ENCODE data around the gene NFAM1. TPM values are rescaled to one million over a fixed set of nuclear protein-coding genes. Genes with fewer than 3 reads are reported as not detected.

The NFAM1 gene
- total RNA-seq, 2 donors from 2014 or later: 0.15 to 0.40 TPM

DNA sequence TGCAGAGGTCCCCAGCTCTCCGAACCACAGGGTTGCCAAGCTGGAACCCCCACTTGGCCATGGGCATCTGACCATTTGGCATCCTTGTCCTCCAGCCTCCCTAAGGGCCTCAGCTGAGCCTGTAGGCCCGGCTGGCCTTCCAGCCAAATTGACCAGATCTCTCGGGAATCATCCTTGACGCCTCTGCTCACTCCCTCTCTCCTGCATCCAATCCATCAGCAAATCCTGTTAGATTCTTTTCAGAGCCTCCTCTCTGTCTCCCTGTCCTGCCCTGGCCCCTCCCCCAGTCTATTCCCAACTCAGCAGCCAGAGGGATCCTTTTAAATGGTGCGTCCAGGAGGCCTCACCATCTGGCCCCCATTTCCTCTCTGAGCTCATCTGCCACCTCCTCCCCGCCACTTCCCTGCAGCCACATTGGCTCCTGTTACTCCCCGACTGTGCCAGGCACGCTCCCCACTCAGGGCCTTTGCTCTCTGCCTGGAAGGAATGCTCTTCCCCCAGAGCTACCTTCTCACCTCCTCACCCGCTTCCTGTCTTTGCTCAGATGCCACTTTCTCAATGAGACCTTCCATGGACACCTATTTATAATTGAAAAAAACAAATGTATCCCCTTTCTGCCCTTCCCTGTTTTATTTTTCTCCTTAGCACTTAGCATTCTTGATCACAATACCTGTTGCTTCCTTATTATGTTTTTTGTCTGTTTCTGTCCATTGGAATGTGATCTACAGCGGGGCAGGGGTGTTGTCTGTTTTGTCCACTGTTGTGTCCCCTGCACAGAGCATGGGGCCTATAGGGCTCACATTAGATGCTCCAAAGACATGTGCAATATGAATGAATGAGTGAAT, 78.1 kb downstream of the NFAM1 start:
- no peak for ATAC-seq (replicated peaks)
- H3K4me1 Mint-ChIP-seq: no peaks in the 10 kb centered on the region
- H3K27me3 Mint-ChIP-seq: no peaks in the 10 kb centered on the region
- H3K9me3 Mint-ChIP-seq: no peaks in the 10 kb centered on the region
- no peaks in the 10 kb centered on the region for H3K36me3 Mint-ChIP-seq (ENCODE audit: low read depth)
- no peak overlapping the region for H3K27ac Mint-ChIP-seq
- H3K4me3 Mint-ChIP-seq: no peak overlapping the region

DNA sequence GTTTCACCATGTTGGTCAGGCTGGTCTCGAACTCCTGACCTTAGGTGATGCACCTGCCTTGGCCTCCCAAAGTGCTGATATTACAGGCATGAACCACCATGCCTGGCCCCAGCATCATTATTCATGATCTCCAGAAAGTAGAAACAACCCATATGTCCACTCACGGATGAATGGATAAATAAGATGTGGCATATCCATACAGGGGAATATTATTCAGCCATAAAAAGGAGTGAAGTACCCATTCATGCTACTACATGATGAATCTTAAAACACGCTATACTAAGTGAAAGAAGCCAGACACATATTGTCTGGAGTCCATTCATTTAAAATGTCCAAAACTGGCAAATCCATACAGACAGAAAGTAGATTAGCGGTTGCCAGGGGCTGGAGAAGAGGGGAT, 81.8 kb downstream of the NFAM1 start:
- no peaks in the 10 kb centered on the region for H3K4me1 Mint-ChIP-seq
- ATAC-seq (replicated peaks): no peak
- no peak overlapping the region for H3K27ac Mint-ChIP-seq
- H3K36me3 Mint-ChIP-seq (ENCODE audit: low read depth): no peaks in the 10 kb centered on the region
- no peaks in the 10 kb centered on the region for H3K9me3 Mint-ChIP-seq
- no peaks in the 10 kb centered on the region for H3K27me3 Mint-ChIP-seq
- H3K4me3 Mint-ChIP-seq: no peak overlapping the region

DNA sequence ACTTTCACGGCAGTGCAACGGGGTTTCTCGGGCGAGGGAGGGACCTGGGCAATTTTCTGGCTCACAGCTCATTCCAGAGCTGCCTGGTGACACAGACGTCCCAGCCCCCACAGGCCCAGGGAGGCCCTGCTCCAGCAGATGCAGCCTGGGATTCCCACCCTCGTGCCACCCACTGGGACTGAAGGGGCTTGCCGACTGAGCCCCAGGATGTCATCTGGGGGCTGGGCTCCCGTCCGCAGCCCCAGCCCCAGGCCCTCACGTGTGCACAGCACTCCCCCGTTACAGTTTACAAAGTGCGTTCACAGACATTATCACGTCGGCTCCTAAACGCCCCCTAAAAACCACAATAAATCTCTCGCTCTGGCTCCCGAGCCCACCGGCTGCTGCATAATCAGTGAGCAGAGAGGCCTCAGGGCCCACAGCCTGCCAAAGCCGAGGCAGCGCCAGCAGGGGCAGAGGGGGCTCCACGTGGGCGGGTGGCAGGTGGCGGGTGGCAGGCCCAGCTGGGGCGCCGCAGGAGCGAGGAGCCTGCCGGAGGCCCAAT, 84.8 kb downstream of the NFAM1 start:
- Mint-ChIP-seq H3K36me3 (ENCODE audit: low read depth) (no peaks in the 10 kb centered on the region), H3K4me1 (no peaks in the 10 kb centered on the region), H3K27me3 (no peaks in the 10 kb centered on the region), H3K9me3 (no peaks in the 10 kb centered on the region), H3K27ac (no peak overlapping the region), H3K4me3 (no peak overlapping the region)
- ATAC-seq (replicated peaks): no peak

DNA sequence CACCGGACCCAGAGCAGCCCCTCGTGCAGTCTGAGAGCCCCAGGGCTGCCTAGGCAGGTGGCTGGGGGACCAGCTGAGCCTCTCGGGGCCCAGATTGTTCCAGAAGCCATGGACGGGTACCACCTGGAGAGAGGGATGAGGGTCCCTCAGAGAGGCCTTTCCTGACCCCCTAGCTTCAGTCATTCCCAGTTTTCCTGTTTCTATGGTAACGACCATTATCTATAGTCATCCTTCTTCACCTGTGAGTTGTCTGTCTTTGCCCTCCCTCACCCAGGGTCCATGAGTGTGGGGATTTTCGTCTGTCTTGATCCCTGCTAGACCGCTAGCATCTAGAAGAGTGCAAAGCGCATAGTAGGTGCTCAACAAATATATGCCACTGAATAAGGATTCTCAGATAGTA, 85.5 kb downstream of the NFAM1 start:
- no peaks in the 10 kb centered on the region for H3K36me3 Mint-ChIP-seq (ENCODE audit: low read depth)
- peaks cover 4% of the 10 kb centered on the region for H3K4me1 Mint-ChIP-seq
- ATAC-seq (replicated peaks): no peak
- H3K4me3 Mint-ChIP-seq: no peak overlapping the region
- H3K27me3 Mint-ChIP-seq: no peaks in the 10 kb centered on the region
- no peak overlapping the region for H3K27ac Mint-ChIP-seq
- no peaks in the 10 kb centered on the region for H3K9me3 Mint-ChIP-seq

DNA sequence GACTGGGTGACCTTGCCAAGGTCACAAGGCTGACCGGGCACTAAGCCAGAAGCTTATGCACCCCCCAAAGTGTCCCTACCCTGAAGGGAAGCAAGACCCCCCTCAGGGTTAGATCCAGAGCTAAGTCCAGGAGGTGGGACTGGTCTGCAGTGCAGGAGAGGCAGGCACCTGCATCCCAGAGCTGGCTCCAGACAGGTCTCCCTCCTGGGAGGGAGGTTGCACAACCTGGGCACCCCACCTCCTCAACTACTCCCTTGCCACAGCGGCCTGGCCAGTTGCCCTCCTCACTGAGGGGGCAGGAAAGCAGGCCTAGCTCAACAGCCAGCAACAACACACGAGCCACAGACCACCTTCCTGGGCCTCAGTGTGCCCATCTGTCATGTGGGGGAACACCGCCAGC, 86.7 kb downstream of the NFAM1 start:
- no peaks in the 10 kb centered on the region for H3K27me3 Mint-ChIP-seq
- H3K4me1 Mint-ChIP-seq: peaks cover 4% of the 10 kb centered on the region
- H3K9me3 Mint-ChIP-seq: no peaks in the 10 kb centered on the region
- no peak overlapping the region for H3K27ac Mint-ChIP-seq
- no peaks in the 10 kb centered on the region for H3K36me3 Mint-ChIP-seq (ENCODE audit: low read depth)
- peak overlapping the region; percentile 40 for H3K4me3 Mint-ChIP-seq
- no peak for ATAC-seq (replicated peaks)

DNA sequence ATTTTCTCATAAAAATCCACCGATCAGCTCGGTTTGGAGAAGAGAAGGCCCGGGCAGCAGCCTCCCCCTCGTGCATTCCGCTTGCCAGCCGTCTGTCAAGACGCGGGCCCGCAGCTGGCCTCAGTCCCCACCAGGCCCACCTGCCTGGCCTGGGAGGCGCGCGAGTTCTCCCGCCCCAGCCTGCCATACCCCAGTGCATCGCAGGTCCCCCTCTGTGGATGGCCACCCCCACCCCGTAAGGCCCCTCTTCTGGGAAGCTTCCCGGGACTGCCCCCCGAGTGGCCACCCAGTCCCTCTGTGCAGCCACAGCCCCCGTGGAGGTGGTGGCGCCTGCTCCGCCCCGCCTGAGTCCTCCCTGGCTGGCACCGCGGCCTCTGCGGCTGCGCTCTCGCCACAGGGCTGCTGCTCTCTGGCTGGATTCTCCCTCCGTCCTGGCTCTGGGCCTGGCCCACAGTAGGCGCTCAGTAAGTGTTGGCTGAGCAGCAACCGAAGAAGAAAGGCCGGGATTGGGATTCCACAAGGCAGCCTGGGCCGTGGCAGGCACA, 87.8 kb downstream of the NFAM1 start:
- Mint-ChIP-seq H3K9me3 (no peaks in the 10 kb centered on the region), H3K4me1 (peaks cover 4% of the 10 kb centered on the region), H3K27ac (no peak overlapping the region), H3K36me3 (ENCODE audit: low read depth) (no peaks in the 10 kb centered on the region), H3K27me3 (no peaks in the 10 kb centered on the region), H3K4me3 (peak overlapping the region; percentile 40)
- no peak for ATAC-seq (replicated peaks)

DNA sequence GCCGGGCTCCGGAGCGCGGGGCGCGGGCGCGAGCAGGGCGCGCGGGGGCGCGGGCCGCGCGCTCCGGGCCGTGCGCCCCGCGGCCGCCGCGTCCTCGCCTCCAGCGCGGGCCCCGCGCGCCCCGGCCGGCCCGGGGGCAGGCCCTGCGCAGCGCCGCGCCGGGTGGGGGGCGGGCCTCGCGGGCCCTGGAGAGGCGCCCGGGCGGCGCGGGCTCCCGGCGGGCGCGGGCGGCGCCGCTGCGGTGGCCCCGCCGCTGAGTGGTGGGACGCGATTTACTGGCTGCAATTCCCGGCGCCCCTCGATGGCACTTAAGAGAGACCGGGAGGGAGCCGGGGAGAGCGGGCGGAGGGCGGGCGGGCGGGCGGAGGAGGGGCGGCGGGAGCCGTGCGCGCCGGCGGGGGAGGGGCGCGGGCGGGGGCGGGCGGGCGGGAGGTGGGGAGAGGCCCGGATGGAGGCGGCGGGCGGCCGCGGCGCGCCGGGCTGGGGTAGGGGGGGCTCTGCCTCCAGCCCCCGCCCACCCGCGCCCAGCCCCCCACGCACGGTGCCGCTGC, 88.6 kb downstream of the NFAM1 start:
- no peaks in the 10 kb centered on the region for H3K36me3 Mint-ChIP-seq (ENCODE audit: low read depth)
- no peaks in the 10 kb centered on the region for H3K27me3 Mint-ChIP-seq
- H3K4me3 Mint-ChIP-seq: no peak overlapping the region
- no peak overlapping the region for H3K27ac Mint-ChIP-seq
- peaks cover 4% of the 10 kb centered on the region for H3K4me1 Mint-ChIP-seq
- peak; percentile 78 for ATAC-seq (replicated peaks)
- H3K9me3 Mint-ChIP-seq: no peaks in the 10 kb centered on the region

DNA sequence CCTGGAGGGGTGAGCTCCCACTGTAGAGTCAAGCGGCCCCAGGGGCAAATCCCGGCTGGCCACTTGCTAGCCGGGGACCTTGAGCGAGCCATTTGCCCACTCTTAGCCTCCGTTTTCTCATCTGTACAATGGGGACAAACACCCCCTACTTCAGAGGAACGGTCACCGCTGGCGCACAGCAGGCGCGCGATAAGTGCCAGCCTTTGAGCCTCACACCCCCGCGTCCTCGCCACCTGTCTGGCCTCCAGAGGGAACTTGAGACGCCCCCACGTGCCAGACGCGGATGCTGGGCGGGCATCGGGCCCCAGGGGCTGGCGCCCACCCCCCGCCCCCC, 89.1 kb downstream of the NFAM1 start:
- H3K36me3 Mint-ChIP-seq (ENCODE audit: low read depth): no peaks in the 10 kb centered on the region
- H3K4me3 Mint-ChIP-seq: peak overlapping the region; percentile 48
- no peaks in the 10 kb centered on the region for H3K27me3 Mint-ChIP-seq
- no peaks in the 10 kb centered on the region for H3K9me3 Mint-ChIP-seq
- H3K4me1 Mint-ChIP-seq: peaks cover 4% of the 10 kb centered on the region
- peak; percentile 25 for ATAC-seq (replicated peaks)
- H3K27ac Mint-ChIP-seq: no peak overlapping the region

DNA sequence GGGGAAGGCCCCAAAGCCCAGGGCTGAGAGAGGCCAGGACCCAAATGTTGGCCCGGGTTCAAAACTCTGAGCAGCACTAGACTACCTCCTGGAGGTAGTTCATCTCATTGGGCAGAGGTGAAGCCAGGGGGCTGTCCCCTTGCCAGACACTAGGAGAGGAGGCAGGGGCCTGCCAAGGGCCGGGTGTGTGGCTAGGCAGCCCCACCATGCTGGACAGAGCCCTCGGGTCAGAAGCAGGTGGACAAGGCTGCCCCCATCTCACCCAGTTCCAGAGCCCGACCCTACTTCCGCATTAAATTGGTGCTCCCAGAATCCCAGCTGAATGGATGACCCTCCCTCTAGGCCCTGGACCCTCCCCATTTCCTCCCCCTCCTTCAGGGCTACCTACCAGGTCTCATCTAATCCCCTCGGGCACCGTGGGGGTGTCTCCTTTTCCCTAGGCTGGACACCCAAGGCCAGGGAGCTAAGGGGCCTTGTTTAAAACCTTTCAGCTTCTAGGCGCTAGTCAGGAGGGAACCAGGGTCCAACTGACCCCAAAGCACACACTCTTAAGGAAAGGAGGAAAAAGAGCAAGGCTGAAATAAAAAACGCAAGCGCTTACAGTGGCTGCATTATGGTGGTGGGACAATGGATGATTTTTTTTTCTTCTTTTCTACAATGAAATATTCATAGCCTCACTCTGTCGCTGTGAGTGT, 89.6 kb downstream of the NFAM1 start:
- ATAC-seq (replicated peaks): no peak
- no peaks in the 10 kb centered on the region for H3K9me3 Mint-ChIP-seq
- H3K27ac Mint-ChIP-seq: no peak overlapping the region
- no peaks in the 10 kb centered on the region for H3K27me3 Mint-ChIP-seq
- peaks cover 7% of the 10 kb centered on the region for H3K4me1 Mint-ChIP-seq
- peak overlapping the region; percentile 48 for H3K4me3 Mint-ChIP-seq
- H3K36me3 Mint-ChIP-seq (ENCODE audit: low read depth): no peaks in the 10 kb centered on the region

DNA sequence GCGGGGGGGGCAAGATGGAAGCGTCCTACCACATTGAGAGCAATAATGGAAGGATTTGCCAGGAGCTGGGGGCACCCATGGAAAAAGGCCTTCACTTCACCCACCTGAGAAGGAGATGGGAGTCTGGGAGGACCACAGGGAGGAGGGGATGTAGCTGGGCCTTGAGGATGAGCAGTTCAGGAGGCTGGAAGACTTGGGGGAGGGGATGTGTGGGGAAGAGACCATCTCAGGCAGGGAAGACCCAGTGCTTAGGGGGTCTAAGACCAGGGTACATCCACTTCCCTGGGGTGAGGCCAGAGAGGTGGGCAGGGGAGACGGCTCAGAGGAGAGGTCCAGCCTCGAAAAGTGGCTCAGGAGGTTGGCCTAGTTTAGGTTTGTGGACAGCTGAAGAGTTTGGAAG, 90.4 kb downstream of the NFAM1 start:
- Mint-ChIP-seq H3K9me3 (no peaks in the 10 kb centered on the region), H3K27me3 (no peaks in the 10 kb centered on the region), H3K36me3 (ENCODE audit: low read depth) (no peaks in the 10 kb centered on the region), H3K27ac (no peak overlapping the region), H3K4me1 (peaks cover 11% of the 10 kb centered on the region), H3K4me3 (no peak overlapping the region)
- ATAC-seq (replicated peaks): no peak

DNA sequence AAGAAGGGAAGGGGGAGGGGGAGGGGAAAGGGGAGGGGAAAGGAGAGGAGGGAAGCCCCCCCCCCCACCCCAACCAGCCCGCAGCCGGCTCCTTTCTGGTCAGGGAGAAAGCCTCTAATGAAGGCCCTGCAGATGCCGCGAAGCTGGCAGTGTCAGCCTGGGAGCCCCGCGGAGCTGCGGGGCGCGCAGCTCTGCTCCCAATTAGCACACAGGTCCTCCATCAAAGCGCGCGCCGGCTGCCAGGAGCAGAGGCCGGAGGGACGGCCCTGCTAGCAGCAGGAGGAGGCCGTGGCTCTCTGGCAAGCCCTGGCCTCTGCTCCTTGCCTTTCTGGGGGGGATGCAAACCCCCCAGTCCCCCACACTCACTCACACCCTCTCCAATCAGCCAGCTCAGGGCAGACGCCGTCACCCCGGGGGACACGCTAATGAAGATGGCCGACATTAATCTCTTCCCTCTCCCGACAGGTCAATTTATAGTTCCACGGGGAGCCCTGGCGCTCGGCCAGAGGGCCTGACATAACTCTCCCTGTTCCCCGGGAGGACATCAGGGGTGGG, 91.3 kb downstream of the NFAM1 start:
- Mint-ChIP-seq H3K4me3 (no peak overlapping the region), H3K27me3 (no peaks in the 10 kb centered on the region), H3K9me3 (no peaks in the 10 kb centered on the region), H3K36me3 (ENCODE audit: low read depth) (no peaks in the 10 kb centered on the region), H3K4me1 (peaks cover 11% of the 10 kb centered on the region), H3K27ac (no peak overlapping the region)
- ATAC-seq (replicated peaks): no peak

DNA sequence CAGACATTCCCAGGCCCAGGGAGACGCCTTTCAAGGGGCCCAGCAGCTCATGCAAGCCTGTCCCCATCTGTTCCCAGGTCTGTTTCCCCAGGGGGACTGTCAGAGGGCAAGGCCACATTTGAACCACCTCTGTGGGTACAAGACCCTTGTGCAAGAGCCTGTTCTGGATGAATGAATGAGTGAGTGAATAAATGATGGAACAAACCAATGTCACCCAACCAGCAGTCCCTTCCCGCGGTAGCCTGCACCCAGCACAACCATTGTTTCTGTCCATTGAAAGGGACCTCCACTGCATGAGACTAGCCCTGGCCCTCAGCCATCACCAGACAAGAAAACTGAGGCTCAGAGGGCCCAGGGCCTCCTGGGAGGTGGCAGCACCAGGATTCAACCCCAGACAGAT, 92.1 kb downstream of the NFAM1 start:
- no peaks in the 10 kb centered on the region for H3K9me3 Mint-ChIP-seq
- no peak for ATAC-seq (replicated peaks)
- H3K36me3 Mint-ChIP-seq (ENCODE audit: low read depth): no peaks in the 10 kb centered on the region
- H3K4me1 Mint-ChIP-seq: peaks cover 11% of the 10 kb centered on the region
- no peak overlapping the region for H3K4me3 Mint-ChIP-seq
- H3K27me3 Mint-ChIP-seq: no peaks in the 10 kb centered on the region
- no peak overlapping the region for H3K27ac Mint-ChIP-seq

DNA sequence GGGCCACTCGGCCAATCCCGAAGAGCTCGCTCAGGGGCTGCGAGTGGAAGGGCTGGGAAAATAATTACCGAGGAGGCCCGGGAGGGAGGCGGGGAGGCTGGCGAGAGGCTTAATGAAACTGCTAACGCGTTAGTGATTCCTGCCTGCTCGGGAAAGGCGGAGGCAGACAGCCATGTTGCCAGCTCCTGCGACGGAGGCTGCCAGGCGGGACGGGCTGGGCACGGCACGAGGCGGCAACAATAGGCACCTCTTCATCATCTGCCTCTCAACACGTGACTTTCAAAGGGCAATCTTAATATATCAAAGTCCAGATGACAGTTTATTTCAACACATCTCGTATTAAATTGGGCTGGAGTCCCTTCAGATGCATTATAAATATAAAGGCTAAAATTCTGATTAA, 93.7 kb downstream of the NFAM1 start:
- ATAC-seq (replicated peaks): no peak
- no peaks in the 10 kb centered on the region for H3K36me3 Mint-ChIP-seq (ENCODE audit: low read depth)

DNA sequence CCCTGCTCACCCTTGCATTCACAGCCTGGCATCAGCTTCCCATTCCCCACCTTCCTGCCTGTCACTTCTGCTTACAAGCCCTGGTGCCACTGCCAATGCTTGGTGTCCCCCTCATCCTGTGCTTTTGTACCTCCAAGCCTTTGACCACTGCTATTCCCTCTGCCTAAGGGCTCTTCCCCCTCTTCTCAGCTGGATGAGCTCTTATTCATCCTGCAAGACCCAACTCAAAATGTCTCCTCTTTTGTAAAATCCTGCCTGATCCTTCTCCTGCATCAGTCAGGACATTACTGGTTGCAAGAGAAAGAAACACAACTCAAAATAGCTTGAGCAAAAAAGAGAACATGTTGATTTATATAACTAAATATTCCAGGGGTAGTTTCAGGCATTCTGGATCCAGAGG, 94.8 kb downstream of the NFAM1 start:
- peaks cover 11% of the 10 kb centered on the region for H3K4me1 Mint-ChIP-seq
- no peaks in the 10 kb centered on the region for H3K36me3 Mint-ChIP-seq (ENCODE audit: low read depth)
- ATAC-seq (replicated peaks): no peak
- no peaks in the 10 kb centered on the region for H3K9me3 Mint-ChIP-seq
- no peak overlapping the region for H3K4me3 Mint-ChIP-seq
- no peaks in the 10 kb centered on the region for H3K27me3 Mint-ChIP-seq
- H3K27ac Mint-ChIP-seq: peak overlapping the region; percentile 56

More for the DNA sequence above, 93.7 kb downstream of the NFAM1 start:
- no peak overlapping the region for H3K4me3 Mint-ChIP-seq
- peaks cover 11% of the 10 kb centered on the region for H3K4me1 Mint-ChIP-seq
- H3K27me3 Mint-ChIP-seq: no peaks in the 10 kb centered on the region
- no peaks in the 10 kb centered on the region for H3K9me3 Mint-ChIP-seq
- no peak overlapping the region for H3K27ac Mint-ChIP-seq
